ENCODE results near the gene EDEM3. TPM values are rescaled to one million over a fixed set of nuclear protein-coding genes. Genes with fewer than 3 reads are reported as not detected.

The EDEM3 gene
- total RNA-seq, 1 experiment from 2014 or later: 14.0 TPM

DNA sequence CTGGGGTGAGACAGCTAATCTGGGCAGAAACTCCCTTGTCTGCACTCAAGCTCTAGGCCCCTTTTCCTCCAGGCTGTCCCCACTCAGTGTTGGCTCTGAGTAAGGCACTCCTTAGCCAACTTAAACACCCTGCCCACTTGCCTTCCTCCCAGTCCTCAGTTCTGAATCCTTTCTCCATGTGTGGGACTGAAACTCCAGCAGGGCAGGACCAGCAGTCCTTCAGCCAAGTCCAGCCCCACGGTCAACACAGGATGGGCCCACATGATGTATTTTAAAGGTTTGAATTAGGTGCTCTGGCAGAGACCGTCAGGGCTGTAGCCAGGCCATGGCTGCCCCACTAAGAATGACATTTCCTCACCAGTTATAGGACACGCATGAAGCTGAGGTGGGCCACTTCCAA, 107.8 kb downstream of the EDEM3 start:
- Mint-ChIP-seq H3K4me3 (no peak overlapping the region), H3K27ac (no peak overlapping the region), H3K27me3 (ENCODE audit: low read depth) (peaks cover 3% of the 10 kb centered on the region), H3K9me3 (peaks cover 0 to 6% of the 10 kb centered on the region in 2 experiments; a peak in 2 of 5 replicates), H3K36me3 (ENCODE audit: insufficient read depth in 1 of 3, low read depth in 3 of 3) (no peaks in the 10 kb centered on the region; a peak in 2 of 7 replicates), H3K4me1 (no peaks in the 10 kb centered on the region)
- Histone ChIP-seq H3K79me1 (ENCODE audit: insufficient read depth, low read depth, low read length, poor library complexity, severe bottlenecking) (no peaks in the 10 kb centered on the region), H4K8ac (replicated peaks; ENCODE audit: insufficient read length, low read depth, low read length) (no peak overlapping the region), H2BK12ac (ENCODE audit: insufficient read length, low read depth, low read length) (no peak overlapping the region), H4K91ac (ENCODE audit: insufficient read length, low read depth, low read length) (no peak overlapping the region), H3K23me2 (ENCODE audit: insufficient read length, low read depth, low read length, poor library complexity, severe bottlenecking) (no peaks in the 10 kb centered on the region), H2BK15ac (ENCODE audit: low read depth, low read length) (no peak overlapping the region), H3K9ac (ENCODE audit: extremely low read depth, insufficient read length, low read length) (no peak overlapping the region), H3K14ac (ENCODE audit: insufficient read depth, low read length) (no peak overlapping the region), H3T11ph (ENCODE audit: low read length) (no peak overlapping the region), H2BK120ac (ENCODE audit: low read depth, low read length, poor library complexity, severe bottlenecking) (no peak overlapping the region), H2BK20ac (ENCODE audit: low read depth, low read length, poor library complexity, severe bottlenecking) (no peak overlapping the region), H2AK5ac (ENCODE audit: insufficient read length, low read length) (no peak overlapping the region), H3K23ac (ENCODE audit: insufficient read length, low read depth, low read length) (no peak overlapping the region), H3K4me2 (ENCODE audit: insufficient read depth, insufficient read length, low read length) (no peak overlapping the region), H3K27ac (ENCODE audit: insufficient read length, low read depth, low read length) (no peak overlapping the region), H3K4me1 (ENCODE audit: insufficient read depth, low read length) (no peaks in the 10 kb centered on the region), H3K18ac (ENCODE audit: insufficient read length, low read depth, low read length) (no peak overlapping the region), H2BK5ac (ENCODE audit: insufficient read length, low read length) (no peak overlapping the region), H2AFZ (ENCODE audit: low read length) (no peak overlapping the region), H3K56ac (ENCODE audit: insufficient read length, low read depth, low read length) (no peak overlapping the region), H3K79me2 (ENCODE audit: insufficient read depth, low read length) (no peaks in the 10 kb centered on the region), H3K4ac (ENCODE audit: low read depth, low read length) (no peak overlapping the region), H3K9me3 (ENCODE audit: control insufficient read depth, low read depth, low read length) (no peaks in the 10 kb centered on the region), H4K5ac (ENCODE audit: insufficient read length, low read depth, low read length) (no peak overlapping the region), H4K20me1 (ENCODE audit: control insufficient read depth, insufficient read depth, insufficient read length) (no peaks in the 10 kb centered on the region), H3K27me3 (ENCODE audit: insufficient read depth, low read length) (no peaks in the 10 kb centered on the region)
- TF ChIP-seq, protein P1, sequence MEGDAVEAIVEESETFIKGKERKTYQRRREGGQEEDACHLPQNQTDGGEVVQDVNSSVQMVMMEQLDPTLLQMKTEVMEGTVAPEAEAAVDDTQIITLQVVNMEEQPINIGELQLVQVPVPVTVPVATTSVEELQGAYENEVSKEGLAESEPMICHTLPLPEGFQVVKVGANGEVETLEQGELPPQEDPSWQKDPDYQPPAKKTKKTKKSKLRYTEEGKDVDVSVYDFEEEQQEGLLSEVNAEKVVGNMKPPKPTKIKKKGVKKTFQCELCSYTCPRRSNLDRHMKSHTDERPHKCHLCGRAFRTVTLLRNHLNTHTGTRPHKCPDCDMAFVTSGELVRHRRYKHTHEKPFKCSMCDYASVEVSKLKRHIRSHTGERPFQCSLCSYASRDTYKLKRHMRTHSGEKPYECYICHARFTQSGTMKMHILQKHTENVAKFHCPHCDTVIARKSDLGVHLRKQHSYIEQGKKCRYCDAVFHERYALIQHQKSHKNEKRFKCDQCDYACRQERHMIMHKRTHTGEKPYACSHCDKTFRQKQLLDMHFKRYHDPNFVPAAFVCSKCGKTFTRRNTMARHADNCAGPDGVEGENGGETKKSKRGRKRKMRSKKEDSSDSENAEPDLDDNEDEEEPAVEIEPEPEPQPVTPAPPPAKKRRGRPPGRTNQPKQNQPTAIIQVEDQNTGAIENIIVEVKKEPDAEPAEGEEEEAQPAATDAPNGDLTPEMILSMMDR (conservative IDR thresholded peaks at IDR 0.05): no peak
- DNase-seq: no peak
- no CpG with 5 or more reads among the region's 3 CpGs for WGBS (ENCODE audit: extremely low coverage, insufficient read length, low lambda C conversion rate)
